HG03432 (cell line): Measurements from ENCODE around the gene CARMIL1.
"Not testable (repeated sequence)": the region's sequence is repeated elsewhere in the genome, so short reads cannot be mapped to it uniquely, and the experiment has no call there.

Source experiments
- ATAC-seq: cut with Tn5 transposase; IDR thresholded peaks from one replicate; pipeline ENCODE4 v1.9.1; 2021; ENCODE audit warnings: mild to moderate bottlenecking, moderate library complexity; ENCODE audit not compliant: unreplicated experiment

Gene CARMIL1

DNA sequence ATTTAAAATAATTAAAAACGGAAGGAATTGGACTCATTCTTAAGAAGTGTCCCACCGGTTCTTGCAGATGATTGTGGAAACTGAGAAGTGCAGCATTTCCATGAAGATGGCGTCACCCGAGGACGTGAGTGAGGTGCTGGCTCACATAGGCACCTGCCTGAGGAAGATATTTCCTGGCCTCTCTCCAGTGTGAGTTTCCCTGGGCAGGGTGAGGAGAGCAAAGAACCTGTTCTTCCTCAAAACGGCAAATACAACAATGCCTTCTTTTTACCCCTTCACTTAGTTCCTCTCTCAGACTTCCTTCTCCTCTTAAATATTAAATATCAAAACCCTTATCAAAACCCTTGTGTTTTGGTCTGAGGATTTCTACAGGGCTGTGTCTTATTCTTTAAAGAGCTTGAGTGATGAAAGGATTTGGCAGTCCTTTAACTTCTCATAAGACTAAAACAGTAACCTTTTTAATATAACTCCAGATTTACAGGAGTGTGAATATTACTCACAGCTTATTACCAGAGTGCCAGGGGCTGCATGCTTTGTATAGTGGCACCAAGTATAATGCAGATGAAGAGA is 156.3 kb downstream of the CARMIL1 start:
- no peak for ATAC-seq

DNA sequence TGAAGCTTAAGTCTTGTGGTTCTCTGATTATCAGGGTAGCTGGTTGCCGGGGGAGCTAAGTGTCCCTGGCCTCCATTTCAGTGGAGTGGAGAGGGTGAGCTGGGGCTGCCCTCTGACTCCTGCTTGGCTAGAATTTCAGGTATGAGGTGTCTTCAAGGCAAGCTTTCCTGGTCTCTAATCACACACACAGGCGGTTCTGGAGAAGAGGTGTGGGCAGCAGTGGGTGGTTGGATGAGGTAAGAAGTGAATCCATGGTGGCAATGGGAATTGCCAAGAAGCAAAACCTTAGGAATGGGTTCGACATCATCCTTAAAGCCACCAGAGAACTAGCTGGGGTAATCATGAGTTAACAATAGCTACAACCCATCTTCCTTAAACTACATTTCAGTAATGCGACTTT is 157.6 kb downstream of the CARMIL1 start:
- ATAC-seq: no peak

DNA sequence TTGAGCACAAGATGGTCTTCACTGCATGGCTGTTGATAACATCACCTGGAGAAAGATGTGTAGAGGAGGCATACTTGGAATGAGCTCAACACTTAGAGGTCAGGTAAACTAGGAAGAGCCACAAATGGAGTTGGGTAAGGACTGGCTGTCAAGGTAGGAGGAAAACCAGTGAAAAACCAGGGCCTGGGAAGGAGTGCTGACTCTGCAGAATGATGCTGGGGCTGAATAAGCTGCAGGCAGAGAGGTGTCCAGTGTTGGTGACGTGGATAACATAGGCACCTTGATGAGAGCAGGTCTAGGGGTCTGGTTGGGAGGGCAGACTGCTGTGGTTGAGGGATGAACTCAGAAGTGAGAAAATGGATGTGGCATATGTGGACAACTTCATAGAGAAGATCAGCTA is 160.2 kb downstream of the CARMIL1 start:
- ATAC-seq: no peak

DNA sequence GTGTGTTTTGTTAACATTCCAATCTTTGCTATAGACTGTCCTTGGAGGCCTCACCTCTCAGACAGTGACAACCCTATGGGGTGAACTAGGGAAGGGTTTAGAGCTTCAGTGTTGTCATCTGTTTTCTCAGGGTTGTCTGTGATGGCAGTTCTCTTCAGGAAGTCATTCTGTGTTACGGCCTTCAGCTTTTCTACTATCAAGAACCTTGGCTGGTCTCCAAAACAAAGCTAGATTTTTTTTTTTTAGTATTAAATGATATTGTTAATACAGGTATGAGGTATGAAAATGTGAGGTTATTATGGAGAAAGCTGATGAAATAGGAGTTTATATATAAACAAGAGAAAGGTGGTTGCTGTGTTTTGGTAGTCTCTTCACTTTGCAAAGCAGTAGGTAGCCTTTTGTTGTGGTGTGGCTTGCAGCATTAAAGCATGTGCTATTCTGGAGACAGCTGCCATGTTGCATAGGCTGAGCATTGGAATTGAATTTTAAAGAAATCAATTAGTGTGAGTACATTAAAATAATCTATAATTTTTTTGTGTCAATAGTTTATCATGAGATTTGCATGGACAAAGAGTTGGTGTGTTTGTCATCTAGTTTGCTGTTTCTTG is 162.6 kb downstream of the CARMIL1 start:
- ATAC-seq: no peak

DNA sequence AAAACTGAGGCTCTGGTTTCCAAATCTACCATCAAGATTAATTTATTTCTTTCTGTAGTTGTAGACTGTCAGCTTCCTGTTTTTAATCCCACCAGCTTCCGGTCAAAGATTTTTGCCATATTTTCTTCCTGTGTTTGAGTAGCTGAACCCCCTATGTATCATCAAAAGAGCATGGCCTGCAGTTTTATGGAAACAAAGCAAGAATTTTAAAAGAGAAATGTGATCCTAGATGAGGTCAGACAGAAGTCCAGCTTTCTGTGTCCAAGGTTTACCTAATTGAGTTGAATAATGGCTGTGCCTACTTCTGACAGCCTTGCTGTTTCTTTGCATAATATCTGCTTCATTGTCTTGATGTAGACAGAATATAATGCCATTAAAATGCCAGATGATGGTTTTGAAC is 163.7 kb downstream of the CARMIL1 start:
- no peak for ATAC-seq

DNA sequence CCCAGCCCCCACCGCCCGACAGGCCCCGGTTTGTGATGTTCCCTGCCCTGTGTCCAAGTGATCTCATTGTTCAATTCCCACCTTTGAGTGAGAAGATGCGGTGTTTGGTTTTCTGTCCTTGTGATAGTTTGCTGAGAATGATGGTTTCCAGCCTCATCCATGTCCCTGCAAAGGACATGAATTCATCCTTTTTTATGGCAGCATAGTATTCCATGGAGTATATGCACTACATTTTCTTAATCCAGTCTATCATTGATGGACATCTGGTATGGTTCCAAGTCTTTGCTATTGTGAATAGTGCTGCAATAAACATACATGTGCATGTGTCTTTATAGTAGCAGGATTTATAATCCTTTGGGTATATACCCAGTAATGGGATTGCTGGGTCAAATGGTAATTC is 165.3 kb downstream of the CARMIL1 start:
- not testable (repeated sequence) for ATAC-seq

DNA sequence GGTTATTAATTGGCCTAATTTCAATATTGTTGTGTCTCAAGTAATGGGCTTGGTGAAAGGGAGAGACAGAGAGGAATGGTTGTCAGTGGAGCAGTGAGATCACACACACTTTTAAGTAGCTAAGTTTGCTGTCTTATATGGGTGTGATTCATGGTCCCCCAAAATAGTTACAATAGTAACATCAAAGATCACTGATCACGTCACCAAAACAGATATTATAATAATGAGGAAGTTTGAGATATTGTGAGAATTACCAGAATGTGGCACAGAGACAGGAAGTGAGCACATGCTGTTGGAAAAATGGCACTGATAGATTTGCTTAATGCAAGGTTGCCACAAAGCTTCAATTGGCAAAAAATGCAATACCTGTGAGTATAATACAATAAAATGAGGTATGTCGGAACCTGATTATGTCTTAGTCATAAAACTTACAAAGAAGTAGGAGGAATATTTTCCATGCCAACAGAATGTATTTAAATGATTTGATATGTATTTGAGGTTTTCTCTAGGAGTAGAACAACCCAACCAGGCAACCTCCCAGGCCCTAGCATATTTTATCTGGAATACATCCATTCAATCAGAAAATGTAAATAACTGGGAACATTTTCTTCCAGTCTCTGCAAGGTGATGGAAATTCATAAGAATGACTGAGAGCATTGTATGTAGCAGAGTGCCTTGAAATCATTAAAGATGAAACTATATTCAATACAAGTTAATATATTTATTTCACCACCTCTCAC is 167.8 kb downstream of the CARMIL1 start:
- no peak for ATAC-seq

DNA sequence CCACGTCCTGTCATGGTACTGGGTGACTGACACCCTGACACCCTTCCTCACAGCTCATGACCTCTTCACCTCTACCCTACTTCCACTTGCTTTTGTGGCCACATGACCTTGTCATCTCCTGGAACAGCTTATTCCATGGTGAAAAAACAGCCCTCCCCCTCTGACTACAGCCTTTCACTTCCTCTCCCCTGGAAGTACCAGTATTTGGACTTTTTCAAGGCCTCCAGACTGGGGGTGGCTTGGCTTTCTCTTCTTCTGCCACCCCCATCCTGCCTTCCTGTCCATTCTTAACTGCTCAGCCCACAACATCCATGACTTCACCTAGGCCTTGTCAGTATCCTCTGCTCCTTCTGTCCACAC is 168.4 kb downstream of the CARMIL1 start:
- ATAC-seq: no peak

DNA sequence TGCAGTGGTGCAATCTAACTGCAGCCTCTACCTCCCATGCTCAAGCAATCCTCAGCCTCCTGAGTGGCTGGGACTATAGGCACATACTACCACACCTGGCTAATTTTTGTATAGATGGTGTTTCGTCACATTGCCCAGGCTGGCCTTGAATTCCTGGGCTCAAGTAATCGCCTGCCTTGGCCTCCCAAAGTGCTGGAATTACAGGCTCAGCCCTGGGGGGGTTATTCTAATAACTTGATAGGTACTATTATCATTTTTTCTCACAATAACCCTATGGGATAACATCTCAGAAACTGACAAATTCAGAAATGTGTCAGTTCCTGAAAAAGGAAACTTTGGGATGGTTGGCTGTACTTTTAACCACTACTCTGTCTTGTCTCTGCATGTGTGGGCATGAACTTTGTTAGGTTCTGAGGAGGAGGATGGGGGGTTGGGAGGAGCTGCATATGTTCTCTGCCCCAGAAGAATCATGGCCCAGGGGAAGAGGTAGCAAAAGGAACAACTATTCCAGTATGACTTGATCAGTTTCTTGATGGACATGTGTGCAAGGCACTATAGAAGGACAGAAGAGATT is 169.9 kb downstream of the CARMIL1 start:
- no peak for ATAC-seq

DNA sequence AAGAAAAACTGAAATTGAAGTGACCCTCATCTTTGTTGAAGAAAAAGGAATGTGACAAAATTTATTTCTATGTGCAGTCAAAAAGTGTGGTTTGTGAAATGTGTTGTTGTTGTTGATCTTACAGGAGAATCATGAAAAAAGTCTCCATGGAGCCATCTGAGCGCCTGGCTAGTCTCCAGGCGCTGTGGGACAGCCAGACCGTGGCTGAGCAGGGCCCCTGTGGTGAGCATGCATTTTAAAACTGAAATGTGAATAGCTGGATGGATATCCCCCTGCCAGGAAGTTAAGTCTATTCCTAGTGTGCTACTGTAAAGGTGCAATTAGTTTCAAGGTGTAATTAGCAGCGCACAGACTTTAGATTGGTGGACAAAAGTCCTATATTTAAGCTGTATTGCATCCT is 170.6 kb downstream of the CARMIL1 start:
- no peak for ATAC-seq

DNA sequence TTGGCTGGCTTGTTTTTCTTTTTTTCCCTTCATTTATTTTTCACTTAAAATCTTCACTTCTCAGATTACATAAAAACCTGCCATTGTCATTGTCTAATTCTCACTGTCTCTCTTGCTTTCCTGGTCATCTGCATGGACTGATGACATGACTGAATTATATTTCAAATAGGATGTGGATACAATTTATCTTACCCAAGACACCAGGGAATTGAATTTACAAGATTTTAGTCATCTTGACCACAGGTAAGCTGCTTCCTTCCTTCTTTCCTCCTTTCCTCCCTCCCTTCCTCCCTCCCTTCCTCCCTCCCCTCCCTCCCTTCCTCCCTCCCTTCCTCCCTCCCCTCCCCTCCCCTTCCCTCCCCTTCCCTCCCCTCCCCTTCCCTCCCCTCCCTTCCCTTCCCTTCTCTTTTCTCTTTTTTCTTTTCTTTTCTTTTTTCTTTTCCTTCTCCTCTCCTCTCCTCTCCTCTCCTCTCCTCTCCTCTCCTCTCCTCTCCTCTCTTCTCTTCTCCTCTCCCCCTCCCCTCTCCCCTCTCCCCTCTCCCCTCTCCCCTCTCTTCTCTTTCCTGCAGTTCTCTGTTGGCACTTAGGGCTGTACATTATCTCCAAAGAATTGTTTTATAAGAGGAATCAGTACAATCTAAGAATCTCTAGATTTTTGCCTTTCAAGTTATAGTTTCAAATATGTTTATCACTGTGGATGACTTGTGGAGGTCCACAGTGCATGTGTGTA is 171.5 kb downstream of the CARMIL1 start:
- ATAC-seq: no peak

DNA sequence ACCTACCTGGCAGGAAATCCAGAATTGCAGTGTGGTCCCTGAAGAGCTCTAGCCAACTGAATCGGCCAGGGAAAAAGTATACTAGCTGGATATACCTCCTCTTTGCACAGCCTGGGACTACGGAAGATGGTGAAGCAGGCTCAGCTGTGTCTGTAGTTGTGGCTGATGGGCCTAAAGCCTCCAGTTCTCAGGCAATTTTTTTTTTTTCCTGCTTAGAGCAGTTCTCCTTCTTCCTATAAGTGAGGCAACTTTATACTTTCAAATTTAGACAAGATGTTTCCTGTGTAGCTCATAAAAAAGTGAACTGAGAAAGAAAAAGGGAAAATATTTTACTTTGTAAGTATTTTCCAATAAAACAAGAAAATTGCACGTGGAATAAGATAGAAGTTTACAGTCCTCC is 172.9 kb downstream of the CARMIL1 start:
- no peak for ATAC-seq

DNA sequence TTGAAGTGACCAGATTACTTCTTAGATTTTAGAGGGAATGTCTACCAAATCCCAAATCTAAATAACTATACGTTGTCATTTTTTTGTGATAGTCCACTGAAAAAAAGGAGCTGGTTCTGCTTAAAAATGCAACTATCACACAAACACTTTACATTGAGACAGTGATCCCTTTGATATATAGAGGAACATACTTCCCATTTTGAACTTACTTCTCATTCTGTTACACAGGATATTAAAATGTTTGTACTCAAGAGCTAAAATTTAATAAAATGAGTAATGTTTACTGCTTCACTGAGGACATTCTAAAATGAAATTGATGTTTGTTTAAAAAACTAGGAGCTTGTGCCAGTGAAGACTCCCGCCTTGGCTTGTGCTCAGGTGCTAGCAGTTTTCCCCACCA is 174.1 kb downstream of the CARMIL1 start:
- no peak for ATAC-seq

DNA sequence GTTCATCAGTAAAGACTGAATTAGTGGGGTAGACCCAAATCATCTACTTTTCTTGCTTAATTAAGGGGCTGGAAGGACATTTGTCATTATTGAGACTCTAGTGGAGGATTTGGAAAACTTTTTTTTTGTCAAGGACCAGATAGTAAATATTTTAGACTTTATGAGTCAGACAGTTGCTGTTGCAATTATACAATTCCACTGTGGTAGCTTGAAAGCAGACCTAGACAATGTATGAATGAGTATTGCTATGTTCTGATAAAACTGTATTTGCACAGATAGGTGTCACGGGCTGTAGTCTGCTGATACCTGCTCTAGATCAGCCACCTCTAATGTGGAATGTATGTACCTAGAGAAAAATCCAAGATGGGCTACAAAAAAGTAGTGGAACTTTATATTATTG is 175.0 kb downstream of the CARMIL1 start:
- ATAC-seq: no peak

DNA sequence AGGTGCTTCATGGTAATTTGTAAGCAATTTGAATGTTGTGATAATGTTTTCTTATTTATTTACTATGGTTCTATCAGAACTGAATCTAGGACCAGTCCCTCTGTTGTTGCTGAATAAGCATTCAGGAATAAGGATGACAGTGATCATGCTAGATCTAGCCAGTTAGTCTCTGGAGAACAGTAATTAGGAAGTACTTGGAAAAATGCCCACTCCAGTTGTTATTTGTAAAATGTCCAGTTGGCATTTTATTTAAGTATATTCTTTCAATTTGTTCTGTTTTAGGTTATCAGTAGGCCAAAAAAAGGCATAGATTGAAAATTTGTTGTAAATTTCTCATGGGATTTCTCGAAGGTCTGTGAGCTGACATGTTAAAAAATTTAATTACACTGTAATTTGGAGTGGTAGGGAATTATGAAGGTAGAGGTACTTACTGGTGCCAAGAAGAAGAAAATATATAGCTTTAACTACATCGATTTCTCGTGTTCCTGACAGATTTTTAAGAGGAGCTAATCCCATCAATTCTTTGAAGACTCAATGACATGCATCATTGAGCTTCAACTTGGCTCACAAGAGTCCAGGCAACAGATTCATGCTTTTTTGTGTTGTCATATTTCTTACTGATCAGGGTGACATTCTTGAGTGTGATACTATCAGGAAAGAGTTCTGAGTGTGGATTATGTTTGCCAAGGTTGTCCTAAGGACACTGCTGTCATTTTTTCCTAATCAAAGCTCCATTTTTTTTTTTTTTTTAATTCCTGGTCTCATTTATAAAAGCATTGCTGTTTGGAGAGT is 177.3 kb downstream of the CARMIL1 start:
- no peak for ATAC-seq

DNA sequence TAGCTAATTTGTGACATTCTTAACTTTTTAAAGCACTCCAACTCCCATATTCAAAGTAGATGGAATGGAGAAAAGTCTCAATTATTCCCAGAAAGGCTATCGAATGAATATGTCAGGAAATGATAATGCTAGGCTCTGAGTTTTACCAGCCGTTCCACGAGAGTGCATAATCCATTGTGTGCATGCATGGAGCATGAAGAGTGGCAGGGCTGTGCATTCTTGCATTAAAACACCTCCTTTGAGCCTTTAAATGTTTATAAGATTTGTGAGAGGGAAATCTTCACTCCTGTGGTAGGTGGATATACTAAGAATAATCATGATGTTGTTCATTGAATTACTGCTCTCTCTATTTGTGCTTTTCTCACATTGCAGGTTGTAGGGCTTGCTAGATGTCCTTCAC is 178.3 kb downstream of the CARMIL1 start:
- ATAC-seq: no peak

DNA sequence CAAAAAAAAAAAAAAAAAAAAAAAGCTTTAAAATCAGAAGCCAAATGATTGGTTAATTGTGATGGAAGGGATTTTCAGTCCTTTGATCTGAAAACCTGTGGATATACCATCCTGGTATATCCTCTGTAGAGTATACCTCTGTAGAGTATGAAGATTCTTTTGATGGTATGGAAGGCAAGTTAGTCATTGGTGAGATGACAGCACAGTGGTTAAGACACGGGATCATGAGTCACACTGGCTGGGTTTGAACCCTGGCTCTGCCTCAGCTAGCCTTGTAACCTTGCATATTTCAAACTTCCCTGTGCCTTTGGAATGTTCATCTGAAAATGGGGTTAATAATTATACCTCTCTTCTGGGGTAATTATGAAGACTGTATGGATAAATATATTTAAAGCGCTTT is 179.3 kb downstream of the CARMIL1 start:
- no peak for ATAC-seq

DNA sequence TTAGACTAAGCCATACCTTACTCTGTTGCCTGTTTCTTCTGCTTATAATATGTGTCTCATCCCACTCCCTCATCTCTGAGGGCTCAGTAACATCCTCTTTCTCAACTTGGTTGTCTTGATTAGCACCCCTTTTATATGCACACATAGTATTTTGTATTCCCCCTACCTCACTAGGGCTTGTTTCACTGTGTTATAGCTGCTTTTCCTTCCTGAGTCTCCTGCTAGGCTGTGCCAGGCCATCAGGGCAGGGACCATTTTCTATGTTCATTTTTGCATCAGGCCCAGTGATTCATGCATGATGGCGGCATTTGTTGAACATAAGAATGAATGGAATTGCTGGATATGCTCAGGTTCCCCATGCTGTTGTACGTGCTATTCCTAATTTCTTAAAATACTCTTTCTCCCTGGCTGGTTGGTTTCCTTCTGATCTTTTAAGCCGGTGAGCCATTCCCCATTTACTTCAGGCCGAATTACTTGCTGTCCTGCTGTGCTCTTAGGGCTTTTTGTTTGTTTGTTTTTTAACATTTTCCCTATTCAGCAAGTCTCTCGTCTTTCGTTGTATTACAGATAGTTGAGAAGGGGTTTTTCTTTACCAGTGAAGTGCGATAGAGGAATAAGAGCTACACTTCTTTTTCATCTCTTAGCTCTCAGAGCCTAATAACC is 183.2 kb downstream of the CARMIL1 start:
- ATAC-seq: no peak

DNA sequence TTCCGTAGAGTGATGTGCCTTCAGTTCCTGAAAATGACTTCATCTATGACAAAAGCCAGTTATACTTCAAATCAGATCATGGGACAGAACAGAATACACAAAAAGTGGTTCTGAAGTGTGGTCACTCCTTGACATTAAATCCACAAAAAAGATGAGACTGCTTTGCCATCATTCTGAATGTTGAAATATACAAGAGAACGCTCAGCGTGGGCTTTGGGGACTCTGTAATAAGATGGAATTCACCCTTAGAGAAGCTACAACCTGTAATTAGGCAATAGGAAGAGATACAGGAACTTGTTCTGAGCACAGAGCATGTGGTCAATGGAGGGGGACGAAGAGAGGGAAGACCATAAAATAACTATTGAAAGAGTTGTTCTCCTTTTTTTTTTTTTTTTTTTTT is 184.3 kb downstream of the CARMIL1 start:
- ATAC-seq: no peak

DNA sequence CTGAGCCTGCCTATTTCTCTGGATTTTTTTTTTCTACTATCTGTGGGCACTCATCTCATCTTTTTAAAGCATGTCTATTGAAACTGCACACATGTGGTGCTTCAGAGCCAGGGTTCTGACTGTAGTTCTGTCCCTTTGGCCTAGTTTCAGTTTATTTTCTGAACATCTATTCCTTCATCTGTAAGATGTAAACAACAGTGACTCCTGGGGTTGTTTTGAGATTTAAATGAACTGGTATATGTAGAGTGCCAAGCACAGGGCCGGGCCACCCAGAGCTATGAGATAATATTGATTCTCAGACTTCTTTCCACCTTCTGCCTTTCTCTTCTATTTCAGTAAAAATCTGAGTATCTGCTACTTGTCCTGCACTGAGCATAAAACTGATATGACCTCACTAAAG is 185.1 kb downstream of the CARMIL1 start:
- no peak for ATAC-seq
